GM19467 (cell line): Measurements from ENCODE around the gene LLGL2.

Experiments
- ATAC-seq: cut with Tn5 transposase; IDR thresholded peaks from one replicate; pipeline ENCODE4 v1.9.1; 2021; ENCODE audit warnings: mild to moderate bottlenecking, moderate library complexity; ENCODE audit not compliant: unreplicated experiment

LLGL2 gene

DNA sequence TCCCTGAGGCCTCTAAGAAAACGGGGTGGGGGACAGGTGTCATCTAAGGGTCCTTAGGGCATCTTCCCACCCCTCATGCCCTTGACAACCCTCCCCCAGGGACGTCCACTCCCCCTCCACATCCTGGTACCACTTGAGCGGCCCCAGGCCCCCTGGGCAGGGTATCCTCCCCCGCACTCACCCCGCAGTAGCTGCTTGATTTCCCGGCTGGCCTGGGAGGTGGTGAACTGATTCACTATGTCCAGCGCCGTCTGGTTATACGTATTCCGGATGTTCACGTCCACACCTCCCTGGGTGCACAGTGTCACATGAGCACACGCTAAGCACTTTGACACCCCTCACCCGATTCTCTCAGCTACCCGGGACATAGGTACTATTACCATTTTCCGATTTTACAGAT is 19.9 kb upstream of the LLGL2 start:
- no peak for ATAC-seq

DNA sequence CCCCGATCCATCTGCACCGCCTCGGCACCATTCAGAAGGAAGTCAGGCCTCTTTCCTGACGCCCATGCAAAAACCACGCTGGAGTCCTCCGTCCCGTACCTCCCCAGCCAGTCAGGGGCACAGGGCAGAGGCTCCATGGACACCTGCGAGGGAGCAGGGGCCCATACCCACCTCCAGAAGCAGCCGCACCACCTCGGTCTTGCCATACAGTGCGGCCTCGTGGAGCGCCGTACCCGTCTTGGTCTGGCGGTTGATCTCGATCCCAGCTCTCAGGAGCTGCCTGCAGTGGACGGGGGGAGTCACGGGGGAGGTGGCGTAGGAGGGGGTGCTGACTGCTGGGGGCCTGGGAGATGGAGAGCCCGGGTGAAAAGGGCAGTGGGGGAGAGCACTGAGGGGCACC is 19.4 kb upstream of the LLGL2 start:
- ATAC-seq, result no peak

DNA sequence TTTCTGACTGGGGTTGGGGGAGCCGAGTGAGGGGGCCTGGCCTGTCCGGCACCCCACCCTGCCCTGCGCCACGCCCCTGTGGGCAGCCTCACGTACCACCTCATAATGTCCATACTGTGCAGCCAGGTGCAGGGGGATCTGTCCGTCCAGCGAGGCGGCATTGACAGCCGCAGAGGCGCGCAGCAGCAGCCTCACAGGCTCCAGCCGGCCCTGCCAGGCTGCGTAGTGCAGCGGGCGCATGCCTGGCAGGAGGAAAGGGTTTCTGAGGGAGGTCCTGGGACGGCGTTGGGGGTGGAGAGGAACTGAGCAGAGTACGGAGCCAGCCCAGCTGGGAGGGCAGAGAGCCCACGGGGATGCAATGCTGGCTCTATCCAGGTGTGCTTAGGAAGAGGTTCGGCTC is 18.6 kb upstream of the LLGL2 start:
- ATAC-seq, result no peak

DNA sequence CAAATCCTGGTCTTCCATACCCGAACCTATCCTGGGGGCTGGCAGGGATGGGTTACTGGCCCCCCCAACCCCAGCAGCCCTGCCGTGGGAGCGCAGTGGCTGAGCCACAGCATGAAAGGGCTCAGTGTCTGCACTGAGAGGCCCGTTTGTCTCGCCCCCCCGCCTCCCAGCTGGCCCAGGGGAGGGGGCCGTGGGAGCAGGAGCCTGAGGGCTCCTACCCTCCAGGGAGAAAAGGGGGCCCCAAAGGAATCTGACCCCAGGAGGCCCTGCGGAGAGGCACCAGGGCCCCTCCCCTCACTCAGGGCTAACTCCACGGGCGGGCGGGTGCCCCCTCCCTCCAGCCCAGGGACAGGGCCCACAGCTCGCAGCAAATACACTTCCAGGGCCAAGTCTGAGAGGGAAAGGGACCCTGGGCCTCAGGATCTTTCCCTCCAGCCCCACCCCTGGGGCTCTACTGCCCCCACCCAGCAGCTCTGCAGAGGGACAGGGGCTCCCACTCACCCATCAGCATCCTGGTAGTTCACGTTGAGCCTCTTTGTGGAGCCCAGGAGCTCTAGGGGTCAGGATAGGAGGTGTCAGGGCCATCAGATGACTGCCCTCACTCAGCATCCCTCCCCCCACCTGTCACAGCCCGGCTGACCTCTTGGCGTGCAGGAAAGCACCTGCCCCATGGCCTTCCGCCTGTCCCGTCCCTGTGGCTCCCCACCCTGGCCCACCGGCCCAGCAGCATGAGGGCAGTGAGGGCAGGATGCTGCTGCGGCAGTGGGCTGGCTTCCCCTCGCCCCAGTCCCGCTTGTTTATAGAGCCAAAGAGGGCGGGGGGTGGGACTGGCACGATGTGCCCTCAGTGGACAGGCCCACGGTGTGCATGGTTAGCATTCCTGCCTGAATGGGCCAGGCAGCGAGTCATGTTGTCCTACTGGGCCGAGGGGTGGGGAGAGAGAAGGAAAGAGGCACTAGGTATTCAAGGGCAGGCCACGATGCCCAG is 17.5 kb upstream of the LLGL2 start:
- ATAC-seq, result no peak

DNA sequence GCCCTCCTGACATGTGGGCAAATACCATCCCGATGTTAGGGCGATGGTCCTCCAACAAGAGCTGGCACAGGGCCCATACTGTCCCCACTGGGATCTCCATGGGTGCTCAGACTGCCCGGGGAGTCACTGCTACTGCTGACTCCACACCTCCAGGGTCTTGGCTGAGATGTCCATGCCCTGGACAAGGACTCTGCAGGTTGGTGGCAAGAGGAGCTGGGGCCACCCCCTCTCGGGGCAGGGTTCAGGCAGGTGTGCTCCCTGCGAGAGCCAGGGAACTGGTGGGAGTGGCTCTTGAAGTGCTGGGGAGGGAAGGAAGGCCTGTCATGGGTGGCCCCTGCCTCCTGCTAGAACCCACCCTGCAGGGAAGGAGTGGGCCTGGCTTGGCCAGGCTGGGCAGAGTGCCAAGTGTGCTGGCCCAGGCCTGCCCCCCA is 16.6 kb upstream of the LLGL2 start:
- no peak for ATAC-seq

DNA sequence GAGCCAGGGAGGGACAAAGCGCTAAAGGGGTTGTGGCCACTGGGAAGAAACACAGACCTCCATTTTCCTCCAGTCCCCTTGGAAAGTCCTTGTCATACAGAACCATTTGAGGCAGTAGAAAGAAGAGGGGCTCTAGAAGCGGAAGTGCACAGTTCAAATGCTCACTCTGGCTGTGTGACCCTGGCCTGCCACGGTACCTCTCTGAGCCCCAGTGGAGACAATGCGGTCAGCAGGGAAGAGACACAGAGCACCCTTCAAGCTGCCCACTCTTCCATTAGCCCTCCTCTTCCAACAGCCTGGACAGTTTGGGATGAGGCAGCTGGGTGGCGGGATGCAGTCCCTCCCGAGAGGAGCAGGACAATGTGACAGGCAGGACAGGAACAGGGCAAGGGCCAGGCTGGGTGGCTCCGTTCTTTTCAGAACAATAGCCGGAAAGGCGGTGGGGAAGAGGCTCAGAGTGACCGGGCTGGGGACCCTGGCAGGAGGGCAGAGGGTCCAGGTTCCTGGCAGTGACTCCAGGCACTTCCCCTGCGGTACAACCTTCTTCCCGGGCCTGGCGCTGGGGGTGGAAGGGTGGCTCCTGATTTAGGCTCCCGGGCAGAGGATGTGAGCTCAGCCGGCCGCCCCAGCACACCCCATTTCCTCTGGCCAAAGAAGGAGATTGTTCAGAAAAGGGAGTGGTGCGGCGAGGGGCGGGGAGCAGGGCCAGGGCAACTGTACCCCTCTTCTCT is 15.8 kb upstream of the LLGL2 start:
- ATAC-seq, result no peak

DNA sequence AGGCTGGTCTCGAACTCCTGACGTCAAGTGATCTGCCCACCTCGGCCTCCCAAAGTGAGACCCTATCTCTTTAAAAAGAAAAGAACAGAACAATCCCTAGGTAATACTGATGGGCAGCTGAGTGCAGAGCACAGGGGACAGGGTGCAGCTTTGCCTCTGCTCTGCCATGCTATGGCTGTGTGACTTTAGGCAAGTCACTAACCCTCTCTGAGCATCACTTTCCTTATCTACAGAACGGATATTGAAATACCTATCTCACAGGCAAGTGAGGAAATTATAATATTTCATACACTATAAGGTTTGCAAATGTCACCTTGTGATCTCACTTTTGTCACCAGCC is 14.3 kb upstream of the LLGL2 start:
- ATAC-seq, result no peak

DNA sequence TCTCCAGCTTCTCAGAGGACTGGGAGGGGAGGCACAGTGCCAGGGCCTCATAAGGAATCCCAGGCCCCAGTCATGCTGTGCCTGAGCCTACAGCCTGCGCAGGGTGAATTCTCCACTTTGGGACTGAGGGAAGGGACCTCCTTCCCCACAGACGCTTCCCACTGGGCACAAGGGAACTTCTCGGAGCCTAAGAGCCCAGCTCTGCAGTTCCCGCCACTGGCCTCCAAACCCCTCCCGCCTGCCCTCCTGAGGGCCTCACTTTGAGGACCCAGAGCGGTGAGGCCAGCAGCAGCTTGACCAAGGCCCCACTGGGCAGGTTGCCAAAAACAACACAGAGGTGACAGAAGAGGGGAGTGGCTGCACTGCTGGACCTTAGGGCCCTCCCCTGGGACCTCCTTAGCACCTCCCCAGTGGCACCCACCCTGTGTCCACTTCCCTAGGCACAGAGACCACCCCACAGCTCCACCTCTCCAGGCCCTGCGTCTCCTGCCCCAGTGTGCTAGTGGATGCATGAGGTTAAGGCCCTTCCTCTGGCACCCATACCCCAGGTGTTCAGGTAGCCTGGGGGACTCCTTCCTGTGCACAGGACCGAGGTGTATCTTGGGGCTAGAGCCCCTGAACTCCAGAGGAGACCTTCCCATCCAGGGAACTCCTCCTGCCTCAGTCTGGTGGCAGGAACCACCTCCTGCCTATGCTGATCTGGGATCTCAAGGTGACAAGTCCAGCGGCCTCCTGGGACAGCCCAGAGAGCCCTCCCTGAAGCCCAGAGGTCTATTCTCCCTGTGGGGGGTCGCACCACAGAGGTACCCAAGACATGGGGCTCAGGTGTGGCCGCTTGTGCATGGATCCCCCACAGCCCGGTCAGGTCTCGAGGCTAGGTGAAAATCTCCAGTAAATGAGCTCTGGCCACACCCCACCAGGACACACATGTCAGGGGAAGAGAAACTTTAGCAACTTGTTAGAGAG is 13.6 kb upstream of the LLGL2 start:
- no peak for ATAC-seq

DNA sequence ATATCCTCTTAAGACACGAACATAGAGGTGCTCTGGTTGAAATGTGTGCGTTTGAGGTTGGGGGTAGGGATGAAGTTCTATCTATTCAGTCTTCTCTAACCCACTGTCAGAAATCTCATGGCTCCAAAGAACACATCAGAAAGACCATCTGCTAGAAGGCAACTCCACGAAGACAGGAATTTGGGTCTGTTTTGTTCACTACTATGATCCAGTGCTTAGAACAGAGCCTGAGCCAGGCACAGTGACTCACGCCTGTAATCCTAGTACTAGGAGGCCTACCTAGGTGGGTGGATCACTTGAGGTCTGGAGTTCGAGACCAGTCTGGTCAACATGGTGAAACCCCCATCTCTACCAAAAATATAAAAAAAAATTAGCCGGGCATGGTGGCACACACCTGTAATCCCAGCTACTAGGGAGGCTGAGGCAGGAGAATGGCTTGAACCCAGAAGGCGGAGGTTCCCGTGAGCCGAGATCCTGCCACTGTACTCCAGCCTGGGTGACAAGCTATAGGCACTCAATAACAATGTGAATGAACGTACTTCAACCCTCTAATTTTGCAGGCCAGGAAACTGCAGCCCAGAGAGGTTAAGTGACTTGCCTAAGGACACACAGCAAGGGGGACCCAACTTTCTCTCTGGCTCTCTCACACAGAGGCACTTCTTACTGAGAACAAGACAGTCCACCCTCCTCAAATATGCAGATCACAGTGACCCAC is 12.4 kb upstream of the LLGL2 start:
- no peak for ATAC-seq

DNA sequence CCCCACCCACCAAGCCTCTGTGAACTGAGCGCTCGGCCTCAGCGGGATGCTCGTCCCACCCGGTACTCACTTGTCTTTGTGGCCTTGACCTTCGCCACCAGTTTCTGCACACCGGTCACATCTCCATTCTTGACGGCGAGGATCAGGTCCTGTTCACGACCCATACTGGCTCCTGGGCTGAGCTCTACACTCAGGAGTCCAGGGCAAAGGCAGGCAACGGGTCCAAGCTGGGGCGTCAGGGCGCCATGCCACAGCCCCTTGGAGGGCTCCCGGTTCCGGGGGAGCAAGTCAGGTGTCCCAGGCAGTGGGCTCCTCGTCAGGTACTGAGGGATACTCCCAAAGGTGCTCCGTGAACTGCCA is 11.9 kb upstream of the LLGL2 start:
- ATAC-seq, result no peak

DNA sequence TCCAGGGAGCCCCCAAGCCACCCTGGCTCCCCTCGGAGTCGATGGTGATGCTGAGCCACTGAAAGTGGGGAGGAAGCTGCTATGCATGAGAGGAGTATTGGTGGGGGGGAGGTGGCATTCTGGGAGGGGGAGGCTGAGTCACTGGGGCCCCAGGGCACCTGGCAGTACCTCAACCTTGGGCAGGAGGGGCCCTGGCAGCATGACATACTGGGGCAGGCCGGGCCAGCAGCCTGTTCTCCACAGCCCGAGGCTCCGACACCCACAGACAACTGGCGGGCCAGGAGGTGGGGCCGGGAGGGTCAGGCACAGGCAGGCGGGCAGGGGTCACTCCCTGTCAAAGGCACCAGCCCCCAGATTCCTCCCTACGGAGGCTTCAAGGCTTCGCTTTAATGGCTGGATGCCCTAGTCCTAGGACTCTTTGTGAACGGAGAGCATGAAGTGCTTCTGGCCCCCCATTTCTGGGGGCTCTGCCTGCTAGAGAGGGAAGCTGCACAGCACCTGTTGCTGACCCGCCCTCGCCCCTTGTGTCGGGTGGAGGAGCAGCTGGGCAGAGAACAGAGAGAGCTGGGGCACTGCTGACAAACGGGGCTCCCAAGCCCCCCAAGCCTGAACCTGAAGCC is 11.1 kb upstream of the LLGL2 start:
- ATAC-seq, result no peak

DNA sequence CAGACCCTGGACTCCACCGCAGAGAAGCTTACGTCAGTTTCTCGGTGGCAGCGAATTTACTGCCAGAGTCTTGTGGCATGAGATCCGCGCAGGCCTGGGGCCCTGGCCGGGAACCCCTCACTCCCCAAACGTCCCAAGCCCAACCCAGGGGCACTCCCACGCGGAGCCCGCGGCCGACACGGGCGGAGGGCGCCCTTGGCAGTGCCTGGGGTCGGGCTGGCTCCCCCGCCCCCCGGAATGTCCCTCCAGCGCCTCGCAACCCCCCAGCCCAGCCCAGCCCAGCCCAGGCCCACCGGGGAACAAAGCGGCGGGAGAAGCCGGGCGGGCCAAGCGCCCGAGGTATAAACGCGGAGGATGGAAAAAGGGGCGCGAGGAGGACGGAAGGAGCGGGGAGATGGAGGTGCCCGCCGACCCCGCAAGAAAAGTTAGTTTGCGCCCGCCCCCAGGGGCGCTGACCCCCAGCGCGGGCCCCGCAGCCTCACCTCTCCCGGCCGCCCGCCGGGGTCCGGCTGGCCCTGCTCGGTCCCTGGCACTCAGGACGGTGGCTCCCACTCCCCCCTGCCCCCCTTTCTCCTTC is 10.5 kb upstream of the LLGL2 start:
- ATAC-seq, result no peak

DNA sequence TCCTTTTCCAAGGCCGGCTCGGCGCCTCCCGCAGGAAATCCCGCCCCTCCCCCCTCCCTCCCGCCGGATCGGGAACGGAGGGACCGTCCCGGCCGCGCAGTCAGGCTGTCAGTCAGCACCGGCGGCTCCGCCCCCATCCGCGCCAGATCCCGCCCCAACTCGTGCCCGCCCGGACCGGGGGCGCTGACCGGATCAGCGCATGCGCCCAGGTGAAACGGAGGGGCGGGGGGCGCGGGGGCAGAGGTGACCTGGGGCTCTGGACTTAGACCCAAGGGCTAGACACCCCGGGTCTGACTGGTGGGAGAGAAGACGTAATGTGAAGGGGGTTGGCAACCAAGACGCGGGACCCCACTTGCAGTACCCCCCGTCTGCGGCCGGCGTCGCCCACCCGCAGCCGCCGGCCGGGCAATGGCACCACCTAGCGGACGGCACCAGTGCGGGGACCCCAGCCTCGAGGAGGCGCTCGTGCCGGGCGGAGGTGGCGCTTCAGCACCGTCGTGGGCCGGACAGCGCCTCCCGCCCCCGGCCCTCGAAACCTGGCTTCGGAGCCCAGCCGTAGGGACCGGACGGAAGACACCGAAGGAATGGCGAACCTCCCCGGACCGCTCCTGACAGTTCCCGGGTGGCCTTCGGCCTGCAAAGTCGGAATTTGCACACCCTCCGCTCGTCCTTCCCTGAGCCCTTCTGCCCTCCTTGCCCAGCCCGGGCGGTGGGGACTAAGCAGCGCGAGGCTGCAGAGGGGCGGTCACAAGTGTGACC is 9.8 kb upstream of the LLGL2 start, which contains the start of gene CASKIN2:
CASKIN2 (minus strand) TSS at position 42 of the 759 bp plus-strand sequence. CDS start 1,733 bp downstream, outside the sequence.
- peak; percentile 41 for ATAC-seq

DNA sequence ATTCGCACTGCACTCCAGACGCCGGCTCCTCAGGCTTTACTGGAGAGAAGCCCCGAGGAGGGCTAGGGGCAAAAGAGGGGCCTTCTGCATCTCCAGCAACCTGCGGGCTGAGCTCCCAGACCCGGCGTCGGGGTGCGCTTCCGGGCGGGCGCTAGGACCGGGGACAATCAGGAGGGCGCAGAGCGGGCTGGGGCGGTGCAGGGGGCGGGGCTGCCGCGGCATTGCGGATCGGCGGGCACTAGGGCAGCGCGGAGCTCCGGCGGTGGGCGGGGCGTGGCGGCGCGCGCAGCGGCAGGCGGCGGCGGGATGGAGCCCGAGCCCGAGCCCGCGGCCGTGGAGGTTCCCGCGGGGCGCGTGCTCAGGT is 9.3 kb upstream of the LLGL2 start, which contains the start of gene TSEN54:
TSEN54 (plus strand) TSS at position 274 of the 364 bp plus-strand sequence; CDS start at position 307, 33 bp downstream.
- ATAC-seq, result peak; percentile 70

DNA sequence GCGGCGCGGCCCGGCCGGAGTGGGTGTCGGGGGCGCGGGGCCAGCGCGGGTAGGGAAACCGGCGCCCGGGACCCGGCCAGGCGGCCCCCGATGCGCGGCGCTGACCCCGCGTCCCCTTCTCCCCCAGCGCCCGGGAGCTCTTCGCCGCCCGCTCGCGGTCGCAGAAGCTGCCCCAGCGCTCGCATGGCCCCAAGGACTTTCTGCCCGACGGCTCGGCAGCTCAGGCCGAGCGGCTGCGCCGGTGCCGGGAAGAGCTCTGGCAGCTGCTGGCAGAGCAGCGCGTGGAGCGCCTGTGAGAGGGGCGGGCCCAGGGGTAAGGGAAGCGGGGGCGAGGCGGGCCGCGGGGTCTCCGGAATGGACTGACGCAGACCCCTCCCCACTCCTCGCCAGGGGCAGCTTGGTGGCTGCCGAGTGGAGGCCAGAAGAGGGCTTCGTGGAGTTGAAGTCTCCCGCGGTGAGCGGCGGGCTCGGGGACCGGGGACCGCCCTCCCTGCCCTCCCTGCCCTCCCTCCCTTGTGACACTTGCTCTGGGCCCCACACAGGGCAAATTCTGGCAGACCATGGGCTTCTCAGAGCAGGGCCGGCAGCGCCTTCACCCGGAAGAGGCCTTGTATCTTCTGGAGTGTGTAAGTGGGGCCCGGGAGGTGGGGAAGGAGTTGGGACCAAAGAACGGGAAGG is 8.7 kb upstream of the LLGL2 start:
- peak; percentile 23 for ATAC-seq

DNA sequence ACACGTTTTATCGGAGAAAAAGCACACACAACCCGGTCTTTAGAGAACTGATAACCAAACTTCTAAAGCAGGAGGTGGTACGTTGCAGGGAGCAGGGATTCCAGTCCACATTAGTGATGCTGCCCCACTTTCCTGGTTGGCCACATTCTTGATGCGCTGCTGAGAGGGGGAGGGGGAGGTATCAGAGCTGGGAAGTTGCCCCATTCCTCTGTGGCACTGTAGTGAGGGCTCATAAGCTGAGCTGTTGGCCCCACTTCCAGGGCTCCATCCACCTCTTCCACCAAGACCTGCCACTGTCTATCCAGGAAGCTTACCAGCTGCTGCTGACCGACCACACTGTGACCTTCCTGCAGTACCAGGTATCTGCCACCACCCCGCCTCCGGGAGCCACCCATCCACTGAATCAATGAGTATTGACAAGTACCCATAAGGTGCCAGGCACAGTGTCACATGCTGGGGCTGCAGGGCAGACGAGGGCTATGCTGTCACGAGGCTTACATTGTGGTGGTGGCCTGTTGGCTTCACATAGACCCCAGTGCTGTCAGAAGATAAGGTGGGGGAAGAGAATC is 8.1 kb upstream of the LLGL2 start:
- ATAC-seq, result no peak

DNA sequence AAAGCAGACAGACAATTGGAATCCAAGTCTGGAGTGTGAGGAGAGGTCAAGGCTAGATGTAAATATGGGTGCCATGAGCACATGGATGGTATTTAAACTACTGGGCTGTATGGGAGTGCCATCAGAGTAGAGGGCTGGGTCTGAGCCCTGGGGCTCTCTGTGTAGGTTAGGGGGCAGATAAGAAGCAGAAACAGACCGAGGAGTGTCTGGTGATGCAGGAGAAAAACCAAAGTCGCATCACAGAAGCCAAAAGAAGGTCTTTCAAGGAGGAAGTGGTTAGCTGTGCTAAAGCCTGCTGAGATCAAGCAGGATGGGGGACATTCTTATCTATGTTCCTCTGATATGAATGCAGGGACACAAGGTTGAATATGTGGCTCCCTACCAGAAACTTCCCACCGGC is 7.3 kb upstream of the LLGL2 start:
- ATAC-seq, result no peak
